Lower leg skin (tissue), 3 donors: ENCODE data around the gene YPEL5.

Experiments used
- CTCF ChIP-seq, 3 donors: fragments of 450-650 bp; IDR thresholded peaks; one replicate each; pipeline ENCODE4 v1.5.1; 2016; ENCODE audit warnings: antibody characterized with exemption in 3 of 3, mild to moderate bottlenecking in 3 of 3, moderate library complexity in 2 of 3
- POLR2A ChIP-seq, 2 donors: fragments of 450-650 bp; IDR thresholded peaks; one replicate each; pipeline ENCODE4 v1.6.1; 2016 to 2017; ENCODE audit warnings: antibody characterized with exemption in 2 of 2, mild to moderate bottlenecking in 1 of 2, moderate library complexity in 1 of 2

GRCh38 chr2:30145826-30146336, 926 bp upstream of the YPEL5 start:
- TF ChIP-seq CTCF (IDR thresholded peaks at IDR 0.05) (no peak), POLR2A (IDR thresholded peaks at IDR 0.05) (no peak)
